DMS53 treated with DMSO at 0.1 percent for 48 hours (cell line): ENCODE measurements around the gene LINC00237.

Experiments used
- DNase-seq: peaks from one replicate; lab custom pipeline; 2025; ENCODE audit not compliant: unreplicated experiment; lab: John Stamatoyannopoulos, UW

The LINC00237 gene

DNA sequence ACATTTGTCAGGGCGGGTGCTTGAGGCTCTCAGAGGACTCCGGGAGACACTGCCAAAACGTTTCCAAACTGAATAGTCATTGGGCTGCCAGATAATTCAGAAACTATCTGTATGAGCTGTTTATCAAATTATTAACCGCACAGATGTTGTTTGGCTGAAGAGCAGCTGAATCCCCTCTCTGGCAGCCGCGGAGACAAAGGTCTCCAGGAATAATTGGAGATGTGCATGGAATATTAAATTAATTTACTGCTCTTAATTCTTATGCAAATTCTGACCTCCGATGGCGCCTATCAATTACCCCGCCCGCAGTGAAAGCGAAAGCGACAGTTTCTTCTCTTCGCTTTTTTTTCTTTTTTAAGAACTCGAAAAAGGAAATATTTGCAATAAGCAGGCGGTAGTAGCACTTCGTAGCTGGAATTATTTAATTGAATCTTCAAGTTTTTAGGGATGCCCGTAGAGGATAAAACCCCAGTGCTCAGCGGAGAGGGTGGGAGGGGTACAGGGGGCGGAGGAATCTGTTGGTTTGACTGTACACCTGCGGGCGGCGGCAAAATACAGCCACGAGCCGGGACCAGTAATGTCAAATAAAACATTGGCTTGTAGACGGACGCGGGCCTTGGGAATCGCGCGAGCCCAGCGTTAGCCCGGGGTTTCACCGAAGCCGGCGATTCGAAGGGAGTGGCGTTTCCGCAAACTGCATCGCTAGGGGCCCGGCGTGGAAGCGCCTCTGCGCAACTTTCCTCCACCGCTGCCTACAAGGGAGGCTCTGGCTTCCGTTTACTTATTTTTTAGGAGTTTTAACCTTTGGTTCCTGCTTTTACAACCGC, 6.2 kb downstream of the LINC00237 start:
- DNase-seq = no peak

DNA sequence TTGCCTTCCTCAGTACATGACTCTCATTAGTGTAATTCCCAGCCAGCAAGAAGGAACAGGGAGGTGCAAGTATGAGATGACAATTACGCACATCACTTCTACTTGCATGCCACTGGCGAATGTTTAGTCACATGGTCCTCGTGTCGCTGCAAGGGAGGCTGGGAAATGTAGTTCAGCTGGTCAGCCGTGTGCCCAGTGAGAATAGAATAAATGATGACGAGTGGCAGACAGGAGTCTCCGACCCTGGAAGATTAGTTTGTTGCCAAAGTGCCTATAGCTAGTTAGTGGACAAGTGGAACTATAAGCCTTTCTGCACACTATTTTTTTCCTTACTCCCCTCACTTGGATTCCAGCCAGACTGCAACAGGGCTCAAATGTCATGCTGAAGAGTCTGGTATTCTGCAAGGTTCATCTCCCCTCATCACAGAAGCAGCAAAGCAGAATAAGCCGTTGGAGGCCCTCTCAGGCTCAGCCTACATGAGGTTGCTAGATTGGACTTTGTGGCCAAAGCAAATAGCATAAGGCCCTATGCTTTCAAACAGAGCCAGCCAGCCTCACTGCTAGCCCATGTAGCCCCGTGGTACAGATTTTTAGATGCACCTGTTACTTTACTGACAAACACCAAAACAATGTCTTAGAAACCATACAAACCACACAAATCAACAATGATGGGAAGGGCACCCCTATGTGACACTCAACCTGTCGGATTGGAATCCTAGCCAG, 9.7 kb downstream of the LINC00237 start:
- peak; percentile 26 for DNase-seq

DNA sequence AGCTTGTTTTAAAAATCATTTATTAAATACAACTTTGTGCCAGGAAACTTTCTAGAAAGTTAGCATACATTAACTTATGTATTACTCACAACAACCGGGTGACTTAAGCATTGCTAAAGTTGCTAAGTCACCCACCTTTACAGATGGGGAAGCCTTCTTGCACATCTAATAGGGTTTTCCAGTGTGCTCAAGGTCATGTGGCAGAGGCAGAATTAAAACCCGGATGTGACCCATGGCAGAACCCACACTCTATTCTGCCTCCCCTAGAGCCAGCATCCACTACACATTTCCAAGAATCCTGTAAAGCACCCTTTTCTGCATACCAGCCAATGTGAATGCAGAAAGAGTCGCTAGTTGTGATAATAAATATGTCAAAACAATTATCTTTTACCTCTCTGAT, 13.4 kb downstream of the LINC00237 start:
- no peak for DNase-seq

DNA sequence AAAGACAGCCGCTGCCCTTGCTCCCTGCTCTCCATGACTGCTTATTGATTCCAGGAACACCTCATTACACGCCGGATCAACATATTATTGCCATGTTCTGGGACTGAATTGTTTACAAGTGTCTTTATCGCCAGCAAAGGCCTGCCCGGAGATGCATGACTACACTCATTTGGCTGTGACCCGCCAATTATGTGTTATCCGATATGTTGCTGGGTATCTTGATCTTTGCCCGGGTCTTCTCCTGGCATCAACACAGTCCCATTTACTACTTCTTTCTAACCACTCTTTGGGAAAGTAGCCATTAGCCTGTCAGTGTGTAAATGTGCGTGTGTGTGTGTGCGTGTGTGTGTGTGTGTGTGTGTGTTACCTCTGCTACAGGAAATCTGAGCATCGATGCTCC, 15.4 kb downstream of the LINC00237 start:
- no peak for DNase-seq

DNA sequence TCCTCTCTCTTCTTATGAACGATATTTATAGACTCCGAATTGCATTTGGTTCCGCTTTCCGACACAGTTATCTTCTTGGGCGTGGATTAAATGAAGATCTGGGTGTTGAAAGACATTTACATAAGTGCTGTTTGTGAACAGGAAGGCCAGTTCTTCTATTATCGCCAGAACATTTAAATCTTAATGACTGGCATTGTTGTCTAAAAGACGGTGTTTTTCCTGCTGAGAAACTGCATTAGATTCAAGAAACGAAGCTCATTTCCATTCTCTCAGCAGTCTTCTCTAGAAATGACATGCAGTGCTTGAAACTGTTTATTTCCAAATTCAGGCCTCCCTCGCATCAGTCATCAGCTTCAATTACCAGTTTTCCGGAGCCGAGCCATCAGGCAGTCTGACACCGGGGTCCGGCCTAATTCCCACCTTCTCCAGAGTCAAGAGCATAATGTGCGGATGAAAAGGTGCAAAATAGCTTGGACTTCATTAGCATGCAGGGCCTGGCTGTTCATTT, 16.0 kb downstream of the LINC00237 start:
- DNase-seq = no peak

DNA sequence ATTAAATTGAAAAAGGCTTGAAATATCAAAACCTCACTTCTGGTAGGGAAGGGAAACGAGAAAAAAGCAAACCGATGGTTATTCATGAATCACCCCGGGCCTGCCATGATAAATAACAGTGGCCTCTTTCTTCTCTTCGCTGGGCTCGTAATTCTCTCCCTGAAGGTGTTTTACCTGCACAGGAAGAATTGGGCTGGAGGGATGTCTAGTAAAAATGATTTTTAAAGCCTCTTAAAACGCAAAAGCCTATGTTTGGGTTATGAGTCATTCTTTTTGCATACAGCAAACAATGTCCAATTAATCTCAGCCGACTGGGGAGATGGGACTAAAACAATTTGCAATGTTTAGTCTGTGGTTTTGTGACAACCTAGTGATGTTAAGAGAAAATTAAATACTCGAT, 16.8 kb downstream of the LINC00237 start:
- no peak for DNase-seq

DNA sequence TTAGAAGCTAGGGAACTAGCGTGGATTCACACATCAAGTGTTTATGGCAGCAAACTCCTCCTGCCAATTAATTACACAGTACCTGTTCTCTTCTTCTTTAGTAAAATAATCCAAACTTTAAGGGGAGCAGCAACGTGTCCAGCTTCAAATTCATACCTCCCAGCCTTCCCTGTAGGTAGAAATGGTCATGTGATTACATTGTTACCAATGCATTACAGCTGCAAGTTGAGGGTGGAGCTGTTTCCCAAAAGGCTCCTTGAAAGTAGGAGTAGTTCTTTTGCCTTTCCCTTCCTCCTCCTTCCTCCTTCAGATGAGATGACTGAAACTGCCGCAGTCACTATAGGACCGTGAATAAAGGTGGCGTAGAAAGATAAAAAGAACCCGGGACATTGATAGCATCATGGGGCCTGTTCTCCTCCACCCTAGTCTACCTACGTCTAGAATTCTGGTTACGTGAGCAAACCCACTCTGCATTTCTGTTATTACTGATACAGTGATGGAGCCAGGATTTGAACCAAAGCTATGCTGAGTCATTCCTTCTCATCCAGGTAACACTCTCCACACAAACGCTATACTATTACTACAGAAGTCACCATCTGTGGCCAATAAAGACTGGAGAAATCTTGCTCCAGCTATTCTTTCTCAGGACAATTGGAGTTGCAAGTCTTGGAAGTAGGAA, 18.2 kb downstream of the LINC00237 start:
- DNase-seq = no peak

DNA sequence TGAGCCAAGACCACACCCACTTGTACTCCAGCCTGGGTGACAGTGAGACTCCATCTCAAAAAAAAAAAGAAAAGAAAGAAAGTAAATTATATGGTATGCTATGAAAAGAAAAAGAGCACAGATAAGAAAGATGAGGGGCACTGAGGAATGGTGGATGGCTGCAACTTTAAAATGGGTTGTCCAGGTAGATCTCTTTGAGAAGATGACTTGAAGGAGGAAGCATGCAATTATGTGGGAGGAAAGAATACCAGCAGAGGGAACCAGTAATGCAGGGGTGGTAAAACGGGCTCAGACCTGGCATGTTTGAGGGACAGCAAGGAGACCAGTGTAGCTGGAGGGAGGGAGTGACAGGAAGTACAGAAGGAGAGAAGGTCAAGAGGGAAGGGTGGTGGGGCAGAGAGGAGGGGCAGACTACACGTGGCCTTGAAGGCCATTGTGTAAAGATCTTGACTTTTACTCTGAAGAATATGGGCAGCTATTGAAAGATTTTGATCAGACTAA, 22.3 kb downstream of the LINC00237 start:
- DNase-seq = no peak

DNA sequence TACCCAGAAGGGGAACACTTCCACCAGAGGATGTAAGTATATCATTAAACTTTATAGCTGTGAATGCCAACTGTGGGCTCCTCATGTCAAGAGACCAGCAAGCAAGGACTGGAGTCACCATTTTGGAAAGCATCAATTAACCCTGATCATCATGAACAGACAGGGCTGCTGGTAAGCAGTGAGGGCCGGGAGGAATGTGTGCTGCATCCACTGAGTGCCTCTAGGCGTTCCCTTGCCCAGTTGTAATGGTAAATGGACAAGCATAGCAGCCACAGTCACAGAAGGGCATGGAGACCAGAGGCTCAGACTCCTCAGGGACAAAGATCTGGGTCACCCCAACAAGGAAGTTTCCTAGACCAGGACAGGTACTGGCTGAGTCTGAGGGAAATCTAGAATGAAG, 23.6 kb downstream of the LINC00237 start:
- no peak for DNase-seq

DNA sequence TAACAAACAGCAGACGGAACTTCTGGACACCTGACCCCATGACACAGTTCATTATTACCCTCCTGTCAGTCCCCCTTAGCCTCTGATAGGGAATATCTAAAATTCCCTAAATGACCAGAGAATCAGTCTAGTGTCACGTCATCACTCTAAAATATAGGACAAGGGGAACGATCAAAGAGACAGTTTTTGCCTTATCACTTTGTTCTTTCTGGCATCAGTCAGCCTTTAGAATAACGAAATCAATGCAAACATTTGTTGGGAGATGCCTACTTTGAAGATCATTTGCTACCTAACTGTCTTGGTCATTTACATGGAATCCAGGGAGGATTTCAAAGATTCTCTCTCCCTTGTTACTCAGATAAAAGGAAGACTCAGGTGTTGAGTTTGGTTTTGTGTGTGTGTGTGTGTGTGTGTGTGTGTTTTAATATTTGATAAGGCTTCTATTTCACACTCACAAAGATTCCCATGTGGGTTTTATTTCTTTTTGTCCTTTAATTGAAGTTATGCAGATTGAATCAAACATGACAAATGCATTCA, 28.3 kb downstream of the LINC00237 start:
- no peak for DNase-seq

DNA sequence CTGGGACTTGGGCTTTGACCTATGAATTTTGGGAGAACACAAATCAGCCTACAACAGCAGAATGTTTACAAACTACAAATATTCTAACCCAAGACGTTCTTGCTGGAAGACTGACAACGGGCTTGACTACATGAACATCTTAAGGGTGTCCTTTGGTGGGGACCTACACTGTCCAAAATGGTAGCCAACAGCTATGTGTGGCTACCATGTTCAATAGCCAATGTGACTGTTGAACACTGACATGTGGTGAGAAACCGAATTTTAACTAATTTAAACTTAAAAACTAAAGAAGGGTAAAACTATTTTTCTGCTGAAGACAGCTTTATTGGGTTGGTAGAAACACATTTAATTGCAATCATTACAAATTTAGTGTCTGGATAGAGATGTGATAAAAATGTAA, 30.1 kb downstream of the LINC00237 start:
- DNase-seq = no peak

DNA sequence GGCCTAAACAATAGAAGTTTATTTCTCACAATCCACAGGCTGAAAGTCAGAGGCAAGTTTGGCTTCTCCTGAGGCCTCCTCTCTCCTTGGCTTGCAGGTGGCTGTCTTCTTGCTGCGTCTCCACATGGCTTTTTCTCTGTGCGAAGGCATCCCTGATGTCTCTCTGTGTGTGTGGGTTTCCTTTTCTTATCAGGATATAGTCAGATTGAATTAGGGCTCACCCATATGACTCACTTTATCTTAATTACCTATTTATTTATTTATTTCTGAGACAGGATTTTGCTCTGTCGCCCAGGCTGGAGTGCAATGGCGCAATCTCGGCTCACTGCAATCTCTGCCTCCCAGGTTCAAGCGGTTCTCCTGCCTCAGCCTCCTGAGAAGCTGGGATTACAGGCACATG, 30.7 kb downstream of the LINC00237 start:
- no peak for DNase-seq

DNA sequence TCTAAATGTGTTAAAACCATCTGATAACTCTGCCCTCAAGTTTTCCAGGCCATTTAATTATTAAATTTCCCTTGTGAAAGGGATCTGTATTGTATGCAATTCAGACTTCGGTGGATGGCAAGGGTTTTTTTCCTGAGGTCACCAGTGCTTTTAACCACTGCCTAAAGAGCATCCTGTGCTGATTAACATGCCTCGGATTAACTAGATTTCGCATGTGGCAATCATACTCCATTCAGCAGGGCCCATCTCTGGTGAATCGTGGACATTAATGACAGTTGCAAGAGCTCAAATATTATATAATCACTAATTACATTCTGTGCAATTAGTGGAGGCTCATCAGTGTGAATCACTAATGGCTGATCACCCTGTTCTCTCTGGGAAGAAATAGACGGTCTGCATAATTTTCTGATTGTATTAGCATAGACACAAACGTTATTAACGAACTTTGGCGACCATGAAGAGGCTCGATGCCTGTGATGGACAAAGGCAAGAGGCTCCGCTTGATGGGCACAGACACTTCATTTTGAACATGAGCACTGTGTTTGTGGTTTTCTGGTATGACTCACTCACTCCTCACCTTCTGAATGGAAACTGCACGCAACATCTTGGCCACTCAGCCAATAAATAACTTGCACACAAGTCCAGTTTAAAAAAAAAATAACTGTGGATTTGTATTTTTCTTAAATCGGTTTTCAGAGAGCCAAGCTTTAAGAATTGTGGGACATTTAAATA, 31.4 kb downstream of the LINC00237 start:
- DNase-seq = peak; percentile 10

DNA sequence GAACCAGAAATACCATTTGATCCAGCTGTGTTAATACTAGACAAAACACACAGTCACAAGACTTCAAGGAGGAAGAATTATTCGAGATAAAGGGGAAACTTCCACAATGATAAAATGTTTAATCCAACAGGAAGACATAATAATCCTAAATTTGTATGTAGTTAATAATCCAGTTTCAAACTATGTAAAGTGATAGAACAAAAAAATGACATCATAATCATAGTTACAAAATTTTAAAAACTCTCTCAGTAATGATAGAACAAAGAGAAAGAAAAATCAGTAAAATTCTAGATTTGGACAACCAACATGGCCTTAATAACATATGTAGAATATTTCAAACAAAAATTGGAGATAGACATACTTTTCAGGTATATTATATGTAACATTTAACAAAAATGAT, 38.9 kb downstream of the LINC00237 start:
- DNase-seq = no peak

DNA sequence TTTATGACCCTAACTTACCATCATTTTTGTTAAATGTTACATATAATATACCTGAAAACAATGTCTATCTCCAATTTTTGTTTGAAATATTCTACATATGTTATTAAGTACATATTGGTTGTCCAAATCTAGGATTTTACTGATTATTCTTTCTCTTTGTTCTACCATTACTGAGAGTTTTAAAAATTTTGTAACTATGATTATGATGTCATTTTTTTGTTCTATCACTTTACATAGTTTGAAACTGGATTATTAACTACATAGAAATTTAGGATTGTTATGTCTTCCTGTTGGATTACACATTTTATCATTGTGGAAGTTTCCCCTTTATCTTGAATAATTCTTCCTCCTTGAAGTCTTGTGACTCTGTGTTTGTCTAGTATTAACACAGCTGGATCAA, 41.2 kb downstream of the LINC00237 start:
- no peak for DNase-seq

DNA sequence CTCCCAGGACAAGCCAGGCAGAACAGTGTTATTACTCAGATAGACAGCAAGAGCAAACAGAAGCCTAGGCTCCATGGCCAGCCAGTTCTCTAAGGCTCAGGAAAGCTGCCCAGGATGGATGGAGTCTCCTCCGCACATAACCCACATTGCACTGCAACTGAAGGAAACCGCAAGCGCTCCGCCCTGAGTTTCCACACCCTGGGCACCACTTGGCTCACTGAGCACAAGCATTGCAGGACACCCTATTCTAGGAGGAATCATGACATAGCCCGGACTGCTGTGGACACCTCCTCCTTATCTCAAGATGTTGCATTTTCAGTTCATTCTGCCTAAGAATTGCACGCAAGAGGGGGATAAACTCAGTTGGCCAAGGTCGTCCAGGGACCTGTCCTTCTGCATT, 42.9 kb downstream of the LINC00237 start:
- DNase-seq = no peak

DNA sequence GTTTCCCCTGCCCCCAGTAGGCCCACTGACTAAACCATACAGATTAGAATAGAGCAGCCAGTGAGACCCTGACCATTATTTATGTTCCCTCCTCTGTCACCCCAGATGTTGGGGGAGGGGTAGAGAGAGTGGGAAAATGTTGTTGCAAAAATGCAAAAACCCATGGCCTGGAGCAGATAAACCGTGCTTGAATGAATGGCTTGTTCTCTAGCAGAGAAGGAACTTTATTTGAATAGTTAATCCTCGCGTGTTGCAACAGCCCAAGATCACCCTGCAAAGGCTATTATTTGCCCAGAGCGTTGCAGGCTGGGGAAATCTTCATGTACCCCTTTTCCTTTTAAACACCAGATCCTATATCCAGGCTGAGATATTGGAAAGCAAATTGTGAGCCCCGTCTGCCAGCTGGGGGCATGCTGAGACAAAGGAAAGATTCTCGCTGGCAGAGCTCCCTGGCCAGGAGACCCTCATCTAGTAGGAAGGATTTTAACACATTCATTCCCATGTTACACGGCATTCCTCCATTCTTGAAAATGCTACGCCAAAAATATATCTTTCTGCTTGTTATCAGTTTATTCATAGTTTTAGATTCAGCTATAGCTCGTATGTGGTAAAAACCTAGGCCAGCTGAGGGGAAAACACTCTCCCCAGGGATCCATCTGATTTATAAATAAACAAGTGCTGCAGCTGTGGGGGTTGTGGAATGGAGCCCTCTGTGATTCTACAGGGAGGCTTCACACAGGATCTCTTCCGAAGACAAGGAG, 53.0 kb downstream of the LINC00237 start:
- DNase-seq = no peak

DNA sequence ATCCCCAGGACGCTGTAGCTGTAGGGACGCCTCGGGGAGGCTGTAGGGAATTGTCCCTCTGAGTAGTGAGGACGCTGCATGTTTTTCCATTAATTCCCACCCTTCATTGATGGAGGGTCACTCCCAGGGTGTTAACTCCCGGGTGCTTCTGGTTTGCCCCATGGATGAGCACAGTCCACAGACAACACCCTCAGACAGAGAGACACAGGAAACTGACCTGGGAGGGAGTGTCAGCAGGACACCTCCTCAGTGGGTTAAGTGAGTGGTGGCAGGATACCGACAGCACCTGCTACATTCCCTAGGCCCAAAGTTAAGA, 53.5 kb downstream of the LINC00237 start:
- DNase-seq = no peak

DNA sequence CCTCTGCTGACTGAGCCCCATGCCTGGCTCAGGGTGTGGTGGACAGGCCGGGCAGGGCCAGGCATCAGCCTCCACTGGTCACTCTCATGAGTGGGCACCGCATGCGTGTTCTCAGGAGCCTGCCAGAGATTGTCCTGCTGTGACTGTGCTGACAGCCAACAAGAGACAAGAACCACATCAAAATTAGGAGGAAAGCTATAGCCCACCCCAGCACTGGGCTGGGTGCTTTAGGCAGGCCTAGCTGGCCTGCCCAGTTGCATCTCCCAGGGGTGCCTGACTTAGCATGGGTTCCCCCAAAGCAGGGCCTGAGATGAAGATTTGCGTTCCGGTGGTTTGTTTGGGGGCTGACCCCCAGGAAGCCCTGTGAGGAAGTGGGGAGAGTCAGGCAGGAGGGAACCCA, 53.9 kb downstream of the LINC00237 start:
- no peak for DNase-seq

DNA sequence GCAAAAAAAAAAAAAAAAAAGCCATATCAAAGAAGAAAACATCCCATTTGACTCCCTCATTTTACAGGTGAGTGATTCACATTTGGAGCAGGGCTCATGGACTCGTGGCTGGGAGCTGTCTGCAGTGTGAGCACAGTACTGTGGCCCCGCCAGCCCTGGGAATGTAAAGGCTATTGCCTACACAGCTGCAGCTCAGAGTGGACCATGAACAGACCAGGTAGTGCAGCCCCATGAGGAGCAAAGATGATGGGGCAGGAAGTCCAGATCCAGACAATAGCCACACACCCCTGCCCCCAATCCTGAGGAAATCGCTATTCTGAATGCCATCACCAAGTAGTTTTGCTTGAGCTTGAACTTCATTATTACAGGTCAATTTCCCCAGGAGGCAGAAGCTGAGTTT, 55.4 kb downstream of the LINC00237 start:
- no peak for DNase-seq
